A549 (cell line): ENCODE data around the gene GRM4.

Experiments used
- BHLHE40 ChIP-seq: IDR thresholded peaks from 2 replicates; pipeline ENCODE4 v1.6.1; 2012; ENCODE audit warnings: low read depth, low read length, inconsistent platforms
- CTCF ChIP-seq: fragments of >200 bp; sonication (Bioruptor Twin); formaldehyde crosslinking; IDR thresholded peaks from 3 replicates; pipeline ENCODE4 v1.5.1; 2016
- EP300 ChIP-seq, 2 experiments: fragments of >200 bp; sonication (Bioruptor Twin); formaldehyde crosslinking; IDR thresholded peaks; 2 replicates in 1 of 2; 3 replicates in 1 of 2; pipeline ENCODE4 v1.6.1; 2016 to 2017
- MAFK ChIP-seq: fragments of 450-650 bp; IDR thresholded peaks from 2 replicates; pipeline ENCODE4 v1.6.1; 2014; ENCODE audit not compliant: partially characterized antibody
- MAZ ChIP-seq: fragments of 150-350 bp; IDR thresholded peaks from 2 replicates; pipeline ENCODE4 v1.6.1; 2014; ENCODE audit warnings: antibody characterized with exemption, low read depth, low read length, borderline replicate concordance
- PHF8 ChIP-seq: fragments of 200-600 bp; sonication (generic); IDR thresholded peaks from 2 replicates; pipeline ENCODE4 v1.6.1; 2016; ENCODE audit warnings: low read depth, mild to moderate bottlenecking, antibody characterized with exemption, moderate library complexity, borderline replicate concordance
- POLR2A ChIP-seq: IDR thresholded peaks from 2 replicates; pipeline ENCODE4 v1.6.1; 2012; ENCODE audit warnings: mild to moderate bottlenecking, low read length
- RARB ChIP-seq: fragments of 250-450 bp; sonication (Bioruptor Pico); IDR thresholded peaks from 2 replicates; pipeline ENCODE4 v1.8.0; 2021; ENCODE audit warnings: mild to moderate bottlenecking, moderate library complexity
- REST ChIP-seq: fragments of 200-600 bp; sonication (generic); IDR thresholded peaks from 2 replicates; pipeline ENCODE4 v1.6.1; 2016; ENCODE audit warnings: antibody characterized with exemption, mild to moderate bottlenecking, moderate library complexity
- RNF2 ChIP-seq: fragments of 200-600 bp; sonication (generic); IDR thresholded peaks from 2 replicates; pipeline ENCODE4 v1.6.1; 2016; ENCODE audit warnings: low read depth, mild to moderate bottlenecking, antibody characterized with exemption, moderate library complexity, borderline replicate concordance
- SMC3 ChIP-seq: fragments of >200 bp; sonication (Bioruptor Twin); formaldehyde crosslinking; IDR thresholded peaks from 3 replicates; pipeline ENCODE4 v1.6.1; 2018; ENCODE audit warnings: inconsistent platforms
- TF ChIP-seq, protein P1 (sequence below): IDR thresholded peaks from 2 replicates; pipeline ENCODE4 v1.6.1; 2012
- TF ChIP-seq, protein P2 (sequence below): fragments of 450-650 bp; IDR thresholded peaks from 2 replicates; pipeline ENCODE4 v1.6.1; 2014; ENCODE audit warnings: antibody characterized with exemption

DNA sequence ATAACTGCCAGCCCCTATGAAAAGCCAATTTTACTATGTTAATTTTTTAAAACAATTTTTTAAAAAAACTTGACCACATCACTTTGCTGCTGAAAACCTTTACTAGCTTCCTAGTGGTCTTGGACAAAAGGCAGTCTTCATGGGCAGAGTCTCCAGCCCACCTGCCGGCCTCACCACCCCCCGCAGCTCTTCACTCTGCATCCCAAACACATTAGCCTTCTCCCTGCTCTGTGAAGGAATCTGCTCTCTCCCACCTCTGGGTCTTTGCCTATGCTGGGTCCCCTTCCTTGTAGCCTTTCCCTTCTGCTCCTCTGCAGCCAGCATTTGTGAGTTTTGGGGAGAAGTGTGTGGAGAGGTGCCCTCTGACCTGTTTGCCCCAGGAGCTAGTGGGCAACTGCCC, 171.4 kb downstream of the GRM4 start:
- TF ChIP-seq CTCF (no peak), MAZ (no peak), POLR2A (no peak), RNF2 (no peak), BHLHE40 (no peak), REST (no peak), PHF8 (no peak), SMC3 (no peak), EP300 (IDR thresholded peaks at IDR 0.05) (no peak), RARB (no peak), MAFK (no peak)
- TF ChIP-seq, protein P1, sequence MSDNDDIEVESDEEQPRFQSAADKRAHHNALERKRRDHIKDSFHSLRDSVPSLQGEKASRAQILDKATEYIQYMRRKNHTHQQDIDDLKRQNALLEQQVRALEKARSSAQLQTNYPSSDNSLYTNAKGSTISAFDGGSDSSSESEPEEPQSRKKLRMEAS: no peak
- TF ChIP-seq, protein P2, sequence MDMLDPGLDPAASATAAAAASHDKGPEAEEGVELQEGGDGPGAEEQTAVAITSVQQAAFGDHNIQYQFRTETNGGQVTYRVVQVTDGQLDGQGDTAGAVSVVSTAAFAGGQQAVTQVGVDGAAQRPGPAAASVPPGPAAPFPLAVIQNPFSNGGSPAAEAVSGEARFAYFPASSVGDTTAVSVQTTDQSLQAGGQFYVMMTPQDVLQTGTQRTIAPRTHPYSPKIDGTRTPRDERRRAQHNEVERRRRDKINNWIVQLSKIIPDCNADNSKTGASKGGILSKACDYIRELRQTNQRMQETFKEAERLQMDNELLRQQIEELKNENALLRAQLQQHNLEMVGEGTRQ: no peak
